ENCODE measurements around the gene FAM3D.

Gene FAM3D

GRCh38 chr3:58603606-58604005, 63.0 kb downstream of the FAM3D start:
- in situ Hi-C loops (cut with MboI; ENCODE audit: low sequenced_read_pairs): no loop called here

DNA sequence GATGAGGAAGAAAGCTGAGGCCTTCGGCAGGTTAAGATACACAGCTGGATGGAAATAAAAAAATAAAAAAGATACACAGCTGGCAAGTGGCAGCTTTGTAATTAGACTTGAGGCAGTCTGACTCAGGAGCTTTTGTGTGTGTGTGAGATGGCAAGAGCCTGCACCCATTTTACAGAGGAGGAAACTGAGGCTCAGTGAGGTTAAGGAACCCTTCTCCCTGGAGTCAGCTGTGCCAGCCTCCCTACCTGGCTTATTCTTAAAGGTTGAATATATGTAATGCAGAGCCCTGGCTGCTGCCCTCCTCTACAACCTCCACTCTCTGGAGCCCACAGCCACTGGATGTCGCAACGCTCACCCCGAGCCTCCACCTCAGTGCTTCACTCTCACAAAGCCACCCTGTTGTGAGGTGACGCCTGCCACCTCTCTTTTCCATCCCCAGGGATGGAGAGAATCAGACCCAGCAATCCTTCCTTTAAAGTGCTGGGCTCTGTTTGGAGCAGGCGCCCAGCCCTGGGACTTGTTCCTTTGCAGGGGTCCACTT, 68.7 kb downstream of the FAM3D start:
- in situ Hi-C loops (cut with MboI; ENCODE audit: low sequenced_read_pairs): no loop called here

GRCh38 chr3:58596834-58597518, 69.6 kb downstream of the FAM3D start:
- in situ Hi-C loops (cut with MboI; ENCODE audit: low sequenced_read_pairs): no loop called here

DNA sequence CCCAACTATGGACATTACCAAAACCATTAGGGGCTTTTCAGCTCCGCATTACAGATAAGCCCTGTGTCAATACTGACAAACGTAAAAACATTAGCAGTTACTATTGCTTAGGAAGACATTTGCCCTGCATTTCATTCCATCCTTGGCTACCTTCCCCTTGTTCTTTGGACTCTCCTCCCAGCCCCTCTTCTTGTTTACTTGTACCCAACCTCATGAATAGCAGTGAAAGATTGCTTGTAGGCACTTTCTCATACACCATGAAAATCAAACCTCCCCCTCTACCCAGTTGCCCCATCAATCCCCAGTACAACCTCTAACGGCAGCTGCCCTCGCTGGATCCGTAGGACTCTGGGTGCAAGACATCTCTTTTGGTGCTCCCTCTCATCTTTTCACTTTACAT, 72.5 kb downstream of the FAM3D start:
- in situ Hi-C loops (cut with MboI; ENCODE audit: low sequenced_read_pairs): no loop called here

DNA sequence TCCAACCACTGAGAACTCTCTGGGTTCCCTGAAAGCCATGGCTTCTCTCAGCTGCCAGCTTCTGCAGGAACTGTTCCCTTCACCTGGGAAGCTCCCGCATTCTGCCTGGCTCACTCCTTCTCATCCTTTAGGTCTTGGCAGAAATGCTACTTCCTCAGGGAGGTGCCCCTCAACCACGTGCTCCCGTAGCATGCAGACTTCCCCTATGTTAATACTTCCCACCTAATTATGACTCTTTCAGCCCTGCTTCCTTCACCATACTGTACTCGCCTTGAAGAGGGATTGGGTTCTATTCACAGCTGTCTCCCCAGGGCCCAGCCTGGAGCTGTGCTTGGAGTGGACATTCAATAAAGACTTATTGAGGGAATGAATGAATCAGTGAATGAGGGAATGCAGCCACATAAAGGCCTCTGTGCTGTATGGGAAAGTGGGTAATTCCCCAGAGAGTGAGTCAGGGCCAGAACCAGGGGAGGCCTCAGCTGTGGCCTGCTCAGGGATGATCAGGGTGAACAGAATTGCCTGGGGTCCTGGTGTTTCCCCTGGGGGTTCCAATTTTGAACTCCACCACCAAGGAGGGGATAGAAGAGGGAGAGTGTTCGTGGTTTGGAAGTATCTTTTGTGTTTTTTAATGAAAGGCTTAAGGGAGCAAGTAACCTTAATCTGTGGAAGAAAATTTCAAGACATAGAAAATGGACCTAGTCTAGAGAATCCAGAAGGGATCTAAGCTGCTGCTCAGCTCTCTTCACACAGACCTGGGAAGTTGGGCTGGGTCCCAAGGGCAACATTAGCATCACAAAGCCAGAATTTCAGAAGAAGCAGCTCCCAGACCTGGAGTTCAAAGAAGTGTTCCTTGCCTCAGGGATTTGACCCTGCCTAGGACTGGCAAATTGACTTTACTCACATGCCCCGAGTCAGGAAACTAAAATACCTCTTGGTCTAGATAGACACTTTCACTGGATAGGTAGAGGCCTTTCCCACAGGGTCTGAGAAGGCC, 74.8 kb downstream of the FAM3D start:
- in situ Hi-C loops (cut with MboI; ENCODE audit: low sequenced_read_pairs): no loop called here

- in situ Hi-C loops (cut with MboI; ENCODE audit: low sequenced_read_pairs): no loop called here
These were observed 78.5 kb downstream of the FAM3D start for GRCh38 chr3:58588030-58588614.

DNA sequence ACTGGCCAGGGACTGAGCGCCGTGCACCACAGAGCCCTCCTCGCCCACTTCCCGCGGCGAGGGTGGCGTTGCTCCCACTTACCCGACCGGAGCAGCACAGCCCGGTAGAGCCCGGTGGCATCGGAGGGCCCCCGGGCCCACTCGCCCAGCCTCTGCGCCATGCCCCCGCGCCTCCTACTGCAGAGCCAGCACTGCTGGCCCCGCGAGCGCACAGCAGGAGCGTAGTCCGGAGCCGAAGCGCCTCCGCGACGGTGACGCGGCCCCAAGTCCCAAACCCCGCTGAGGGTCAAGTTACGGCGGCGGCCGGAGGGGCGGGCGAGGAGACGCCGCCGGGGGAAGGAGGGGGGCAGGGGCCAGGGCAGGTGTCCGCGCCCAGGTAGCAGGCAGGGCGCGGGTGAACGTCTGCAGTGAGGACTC, 79.8 kb downstream of the FAM3D start:
- in situ Hi-C loops (cut with MboI; ENCODE audit: low sequenced_read_pairs): no loop called here

DNA sequence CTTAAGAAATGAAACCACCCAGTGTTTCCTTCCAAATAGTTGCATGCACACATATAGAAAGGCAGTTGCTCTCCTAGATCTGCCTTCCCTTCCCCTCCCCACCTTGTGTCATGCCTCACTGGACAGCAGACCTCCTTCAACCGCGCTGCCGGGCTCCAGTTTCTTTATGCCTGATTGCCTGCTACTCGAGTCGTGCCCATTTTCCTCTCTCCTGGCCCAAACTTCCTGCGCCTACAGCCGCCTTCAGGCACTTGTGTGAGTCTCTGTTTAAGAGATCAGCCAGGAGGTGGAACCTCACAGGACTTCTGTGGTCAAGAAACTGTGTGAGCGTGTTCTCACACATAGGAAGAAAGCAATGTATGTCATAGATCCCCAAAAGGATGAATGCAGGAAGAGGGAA, 80.6 kb downstream of the FAM3D start:
- in situ Hi-C loops (cut with MboI; ENCODE audit: low sequenced_read_pairs): no loop called here

- in situ Hi-C loops (cut with MboI; ENCODE audit: low sequenced_read_pairs): no loop called here
These were observed 81.4 kb downstream of the FAM3D start for GRCh38 chr3:58585005-58585786.

DNA sequence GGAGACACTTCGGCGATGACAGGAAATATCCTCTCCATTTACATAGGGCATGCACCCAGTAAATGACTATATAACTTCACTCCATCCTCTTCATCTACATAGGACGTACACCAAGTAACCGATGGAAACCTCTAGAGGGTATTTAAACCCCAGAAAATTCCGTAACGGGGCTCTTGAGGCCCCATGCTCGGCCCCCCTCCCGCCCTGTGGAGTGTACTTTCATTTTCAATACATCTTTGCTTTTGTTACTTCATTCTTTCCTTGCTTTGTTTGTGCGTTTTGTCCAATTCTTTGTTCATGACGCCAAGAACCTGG, 81.9 kb downstream of the FAM3D start:
- in situ Hi-C loops (cut with MboI; ENCODE audit: low sequenced_read_pairs): no loop called here
